WTC11 (cell line): ENCODE results near the gene TMED4.

Experiments used
- CTCF ChIP-seq: fragments of 200-600 bp; IDR thresholded peaks from 2 replicates; pipeline ENCODE4 v1.8.0; 2022; ENCODE audit warnings: antibody characterized with exemption
- ETV6 ChIP-seq: sonication (generic); formaldehyde crosslinking; IDR thresholded peaks from 2 replicates; pipeline ENCODE4 v1.8.1; 2022; ENCODE audit warnings: mild to moderate bottlenecking, missing genetic modification reagents
- GRHL2 ChIP-seq: fragments of 250-450 bp; sonication (Bioruptor Pico); IDR thresholded peaks from 2 replicates; pipeline ENCODE4 v1.8.0; 2022; ENCODE audit warnings: mild to moderate bottlenecking, moderate library complexity; ENCODE audit not compliant: insufficient replicate concordance, severe bottlenecking
- PRDM15 ChIP-seq: sonication (generic); formaldehyde crosslinking; IDR thresholded peaks from 2 replicates; pipeline ENCODE4 v1.8.0; 2022; ENCODE audit warnings: missing genetic modification reagents
- ZNF512 ChIP-seq: sonication (generic); formaldehyde crosslinking; IDR thresholded peaks from 2 replicates; pipeline ENCODE4 v1.8.1; 2022; ENCODE audit warnings: missing genetic modification reagents, borderline replicate concordance

GRCh38 chr7:44567884-44568283 is 14.1 kb downstream of the TMED4 start:
- no peak for TF ChIP-seq GRHL2 (CRISPR knock-in tag)
- TF ChIP-seq PRDM15 (CRISPR knock-in tag), result no peak
- TF ChIP-seq CTCF, result no peak
- no peak for TF ChIP-seq ZNF512
- no peak for TF ChIP-seq ETV6 (CRISPR knock-in tag)
